HepG2 (cell line): ENCODE measurements around the gene ATP5F1C. TPM values are rescaled to one million over a fixed set of nuclear protein-coding genes. Genes with fewer than 3 reads are reported as not detected.

Source experiments
- GABPB1 ChIP-seq: IDR thresholded peaks from 2 replicates; pipeline ENCODE4 v1.6.1; 2016; ENCODE audit warnings: mild to moderate bottlenecking, missing genetic modification reagents, moderate library complexity, missing compliant biosample characterization
- HNF1A ChIP-seq, 2 experiments: sonication (generic) in 1 of 2; formaldehyde crosslinking in 1 of 2; IDR thresholded peaks; 2 replicates each; pipeline versions ENCODE4 v1.4.0 to v1.6.1; 2016 to 2020; ENCODE audit warnings: borderline replicate concordance in 1 of 2, low read depth in 1 of 2, mild to moderate bottlenecking in 1 of 2, missing genetic modification reagents in 1 of 2
- MAZ ChIP-seq, 2 experiments: sonication (generic) in 1 of 2; formaldehyde crosslinking in 1 of 2; IDR thresholded peaks; 2 replicates each; pipeline versions ENCODE4 v1.5.0 to v1.6.1; 2012 to 2020; ENCODE audit warnings: low read depth in 2 of 2, mild to moderate bottlenecking in 2 of 2, borderline replicate concordance in 1 of 2, improper control_type of control experiment in 1 of 2, low read length in 1 of 2, missing genetic modification reagents in 1 of 2, moderate library complexity in 1 of 2
- TMF1 ChIP-seq: sonication (generic); formaldehyde crosslinking; IDR thresholded peaks from 2 replicates; pipeline ENCODE4 v1.8.1; 2022; ENCODE audit warnings: low read depth, missing genetic modification reagents
- TOE1 ChIP-seq: sonication (generic); formaldehyde crosslinking; IDR thresholded peaks from 2 replicates; pipeline ENCODE4 v1.4.0; 2020; ENCODE audit warnings: mild to moderate bottlenecking, missing genetic modification reagents
- ZBTB4 ChIP-seq: sonication (generic); formaldehyde crosslinking; IDR thresholded peaks from 2 replicates; pipeline ENCODE4 v1.4.0; 2020; ENCODE audit warnings: missing genetic modification reagents, mild to moderate bottlenecking, borderline replicate concordance
- ZMYM4 ChIP-seq: sonication (generic); formaldehyde crosslinking; IDR thresholded peaks from 2 replicates; pipeline ENCODE4 v1.8.1; 2023; ENCODE audit warnings: mild to moderate bottlenecking, missing genetic modification reagents
- ZNF20 ChIP-seq: sonication (generic); formaldehyde crosslinking; IDR thresholded peaks from 2 replicates; pipeline ENCODE4 v1.4.0; 2020; ENCODE audit warnings: mild to moderate bottlenecking, moderate library complexity, missing genetic modification reagents
- ZNF318 ChIP-seq: sonication (generic); formaldehyde crosslinking; IDR thresholded peaks from 2 replicates; pipeline ENCODE4 v1.4.0; 2020; ENCODE audit warnings: mild to moderate bottlenecking, missing genetic modification reagents
- ZNF468 ChIP-seq: sonication (generic); formaldehyde crosslinking; IDR thresholded peaks from 2 replicates; pipeline ENCODE4 v1.8.0; 2022; ENCODE audit warnings: mild to moderate bottlenecking, moderate library complexity, missing genetic modification reagents
- polyA plus RNA-seq, 8 experiments: library from polyadenylated mRNA; depleted of rRNA in 3 of 8; stranded (reverse) in 7 of 8; unstranded in 1 of 8; fragments of >200 nt; fragmentation: Illumina TruSeq in 4 of 8; extraction: Trizol in 4 of 8; gene quantifications; 2 replicates each; pipeline versions ENCODE4 v1.2.1 to v1.2.3, GENCODE V29; 2011 to 2016; ENCODE audit warnings: low read depth in 4 of 8, missing spikeins in 1 of 8, mixed read lengths in 1 of 8; ENCODE audit not compliant: insufficient read depth in 1 of 8
- total RNA-seq, 5 experiments: library from RNA; depleted of rRNA; stranded (reverse); fragments of >200 nt; fragmentation: Illumina TruSeq; extraction: Trizol; gene quantifications; 2 replicates each; pipeline ENCODE4 v1.2.3, GENCODE V29; 2016; ENCODE audit warnings: low read depth in 1 of 5

Gene ATP5F1C
- total and polyA plus RNA-seq, 2 of the 13 experiments (the other 11 are each of a cell fraction or from before 2014, with no cell fraction given), result 407 to 416 TPM

- TF ChIP-seq ZBTB4 (CRISPR knock-in tag) (no peak; the same call in 1 of the 2 replicates), ZNF468 (CRISPR knock-in tag) (no peak), ZNF318 (CRISPR knock-in tag) (0 out of 2 replicates have a peak, but pooled peaks have one; percentile 51), MAZ (IDR thresholded peaks at IDR 0.05; ENCODE audit: borderline replicate concordance, low read depth, low read length) (peak; percentile 64; the same call in 1 of the 2 replicates), MAZ (CRISPR knock-in tag; IDR thresholded peaks at IDR 0.05; ENCODE audit: low read depth) (peak; percentile 96), ZNF20 (no peak), HNF1A (IDR thresholded peaks at IDR 0.05; ENCODE audit: low read depth) (no peak), HNF1A (CRISPR knock-in tag; IDR thresholded peaks at IDR 0.05; ENCODE audit: borderline replicate concordance) (peak; percentile 68; the same call in 1 of the 2 replicates), ZMYM4 (CRISPR knock-in tag) (peak; percentile 83), TOE1 (CRISPR knock-in tag) (no peak), GABPB1 (CRISPR knock-in tag) (peak; percentile 99), TMF1 (0 out of 2 replicates have a peak, but pooled peaks have one; percentile 62)
Measured at GRCh38 chr10:7818295-7819120, 30.5 kb downstream of the ATP5F1C start, which contains the start of gene TAF3 (continued).
